Measurements from ENCODE around the gene SLC4A1AP.
"Not testable (repeated sequence)": the region's sequence is repeated elsewhere in the genome, so short reads cannot be mapped to it uniquely, and the experiment has no call there.

The SLC4A1AP gene

GRCh38 chr2:27663285-27664153, at the start of gene SLC4A1AP, which contains the start of gene SUPT7L:
SLC4A1AP (plus strand) TSS chr2:27663889; CDS start chr2:27663915, 26 bp downstream.
SUPT7L (minus strand) TSS chr2:27663614; CDS start chr2:27662192, 1,422 bp downstream.
- DNase-seq: peak; percentile 81

- no peak for DNase-seq
These were observed 49.7 kb upstream of the SLC4A1AP start for GRCh38 chr2:27613985-27614384.

GRCh38 chr2:27615316-27615715, 48.4 kb upstream of the SLC4A1AP start:
- no peak for DNase-seq

GRCh38 chr2:27621524-27621923, 42.2 kb upstream of the SLC4A1AP start:
- DNase-seq: no peak

GRCh38 chr2:27622921-27623384, 40.7 kb upstream of the SLC4A1AP start:
- DNase-seq: no peak

GRCh38 chr2:27624943-27625342, 38.7 kb upstream of the SLC4A1AP start:
- no peak for DNase-seq

- DNase-seq: not testable (repeated sequence)
These were observed 37.4 kb upstream of the SLC4A1AP start for GRCh38 chr2:27626323-27626722.

- not testable (repeated sequence) for DNase-seq
These were observed 36.8 kb upstream of the SLC4A1AP start for GRCh38 chr2:27626921-27627320.

- DNase-seq: no peak
These were observed 35.5 kb upstream of the SLC4A1AP start for GRCh38 chr2:27627963-27628766.

- DNase-seq: peak; percentile 21
These were observed 34.7 kb upstream of the SLC4A1AP start, which contains the start of the genes CCDC121 and GPN1 for GRCh38 chr2:27628767-27629709. CCDC121 (minus strand) TSS chr2:27629012; CDS start chr2:27627799, 1,213 bp downstream. GPN1 (plus strand) TSS chr2:27629050; CDS start chr2:27629059, 9 bp downstream.

- DNase-seq: not testable (repeated sequence)
These were observed 33.4 kb upstream of the SLC4A1AP start for GRCh38 chr2:27630257-27630656.

- no peak for DNase-seq
These were observed 29.4 kb upstream of the SLC4A1AP start for GRCh38 chr2:27634291-27634690.

GRCh38 chr2:27636766-27637165, 26.9 kb upstream of the SLC4A1AP start:
- DNase-seq: no peak

GRCh38 chr2:27638037-27638637, 25.6 kb upstream of the SLC4A1AP start:
- no peak for DNase-seq

- no peak for DNase-seq
These were observed 25.0 kb upstream of the SLC4A1AP start for GRCh38 chr2:27638709-27639108.

GRCh38 chr2:27640722-27641245, 22.9 kb upstream of the SLC4A1AP start:
- DNase-seq: no peak

GRCh38 chr2:27645197-27645596, 18.5 kb upstream of the SLC4A1AP start:
- DNase-seq: no peak

GRCh38 chr2:27647289-27647688, 16.4 kb upstream of the SLC4A1AP start:
- no peak for DNase-seq

GRCh38 chr2:27647737-27648136, 16.0 kb upstream of the SLC4A1AP start:
- no peak for DNase-seq

- DNase-seq: no peak
These were observed 12.6 kb upstream of the SLC4A1AP start for GRCh38 chr2:27651056-27651455.

- no peak for DNase-seq
These were observed 11.3 kb upstream of the SLC4A1AP start for GRCh38 chr2:27652341-27652740.

Data from NCI-H2029 treated with DMSO at 0.1 percent for 48 hours (cell line).